ENCODE measurements around the gene TBCE.
"Not testable (repeated sequence)": the region's sequence is repeated elsewhere in the genome, so short reads cannot be mapped to it uniquely, and the experiment has no call there.

Gene TBCE

DNA sequence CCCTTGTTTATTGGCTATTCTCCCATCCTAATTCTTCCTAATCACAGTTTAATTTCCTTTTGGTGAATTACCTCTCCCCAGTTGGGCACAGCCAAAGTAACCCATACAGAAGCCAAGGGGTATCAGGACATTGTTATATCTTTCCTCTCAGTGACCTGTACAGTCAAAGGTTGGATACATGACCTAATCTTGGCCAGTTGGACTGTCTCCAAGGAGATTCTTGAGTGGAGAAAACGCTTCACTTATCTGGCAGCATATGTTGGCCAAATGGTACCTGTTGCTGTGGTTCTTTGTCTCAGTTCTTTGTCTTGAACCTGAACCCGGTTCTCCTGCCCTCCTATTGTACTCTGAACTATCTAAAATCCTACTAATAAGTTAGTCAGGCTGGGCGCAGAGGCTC lies 15.3 kb upstream of the TBCE start:
- DNase-seq: no peak

DNA sequence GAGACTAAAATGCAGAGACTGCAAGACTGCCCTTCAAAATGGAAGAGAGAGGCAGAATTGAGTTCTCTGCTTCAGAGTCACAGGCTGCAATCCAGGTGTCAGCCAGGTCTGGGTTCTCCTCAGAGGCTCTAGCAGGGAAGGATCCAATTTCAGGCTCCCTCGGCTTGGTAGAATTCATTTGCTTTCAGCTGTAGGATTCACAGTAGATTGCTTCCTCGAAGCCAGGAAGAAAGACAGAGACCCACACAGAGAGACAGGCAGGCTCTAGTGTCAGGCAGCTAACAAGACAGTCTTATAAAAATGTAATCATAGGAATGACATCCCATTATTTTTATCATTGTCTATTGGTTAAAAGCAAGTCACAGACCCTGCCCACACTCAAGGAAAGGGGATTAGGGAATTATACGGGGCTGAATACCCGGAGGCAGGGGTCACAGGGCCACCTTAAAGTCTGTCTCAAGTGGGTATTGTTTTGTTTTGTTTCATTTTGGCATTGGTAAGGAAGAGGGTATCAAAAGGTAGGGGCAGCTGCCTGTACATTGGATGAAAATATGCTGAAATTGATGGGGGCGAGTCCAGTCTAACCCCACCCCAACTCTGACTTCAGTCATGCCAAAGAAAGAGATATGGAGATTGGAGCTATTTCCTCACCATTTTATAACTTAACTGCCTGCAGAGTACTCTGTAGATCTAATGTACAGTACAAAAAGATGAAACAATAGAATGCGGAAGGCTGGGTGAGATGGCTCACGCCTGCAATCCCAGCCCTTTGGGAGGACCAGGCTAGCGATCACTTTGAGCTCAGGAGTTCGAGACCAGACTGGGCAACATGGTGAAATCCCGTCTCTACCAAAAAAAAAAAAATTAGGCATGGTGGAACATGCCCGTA lies 9.5 kb upstream of the TBCE start:
- DNase-seq: peak in 1 of 2 experiments; percentile 11

DNA sequence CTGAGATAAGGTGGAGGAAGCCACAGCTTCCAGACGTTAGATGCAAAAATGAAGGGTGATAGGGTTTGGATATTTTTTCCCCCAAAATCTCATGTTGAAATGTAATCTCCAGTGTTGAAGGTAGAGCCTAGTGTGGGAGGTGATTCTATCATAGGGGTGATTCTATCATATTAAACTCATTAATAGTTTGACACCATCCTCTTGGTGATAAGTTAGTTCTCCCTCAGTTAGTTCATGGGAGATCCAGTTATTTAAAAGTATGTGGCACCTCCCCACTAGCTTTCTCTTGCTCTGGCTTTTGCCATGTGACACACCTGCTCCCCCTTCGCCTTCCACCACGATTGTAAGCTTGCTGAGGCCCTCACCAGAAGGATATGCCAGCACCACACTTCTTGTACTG lies 8.3 kb upstream of the TBCE start:
- DNase-seq: no peak

DNA sequence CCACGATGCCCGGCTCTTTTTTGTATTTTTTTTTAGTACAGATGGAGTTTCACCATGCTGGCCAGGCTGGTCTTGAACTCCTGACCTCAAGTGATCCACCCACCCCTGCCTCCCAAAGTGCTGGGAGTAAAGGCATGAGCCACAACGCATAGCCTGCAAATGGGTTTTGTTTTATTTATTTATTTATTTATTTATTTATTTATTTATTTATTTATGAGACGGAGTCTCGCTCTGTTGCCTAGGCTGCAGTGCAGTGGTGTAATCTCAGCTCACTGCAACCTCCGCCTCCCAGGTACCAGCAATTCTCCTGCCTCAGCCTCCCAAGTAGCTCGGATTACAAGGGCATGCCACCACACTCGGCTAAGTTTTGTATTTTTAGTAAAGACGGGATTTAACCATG lies 3.0 kb upstream of the TBCE start:
- DNase-seq: not testable (repeated sequence)

DNA sequence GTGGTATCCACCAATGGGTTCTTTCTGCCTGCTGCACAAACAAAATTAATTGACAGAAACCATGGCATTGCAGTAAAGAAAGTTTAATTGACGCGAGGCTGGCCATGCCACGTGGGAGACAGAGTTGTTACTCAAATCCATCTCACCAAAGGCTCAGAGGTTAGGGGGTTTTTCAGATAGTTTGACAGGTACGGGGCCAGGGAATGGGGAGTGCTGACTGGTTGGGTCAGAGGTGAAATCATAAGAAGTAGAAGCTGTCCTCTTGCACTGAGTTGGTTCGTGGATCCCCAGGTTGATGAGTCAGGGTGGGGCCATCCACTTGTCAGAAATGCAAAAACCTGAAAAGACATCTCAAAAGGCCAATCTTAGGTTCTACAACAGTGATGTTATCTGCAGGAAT lies 941 bp upstream of the TBCE start:
- DNase-seq: no peak

DNA sequence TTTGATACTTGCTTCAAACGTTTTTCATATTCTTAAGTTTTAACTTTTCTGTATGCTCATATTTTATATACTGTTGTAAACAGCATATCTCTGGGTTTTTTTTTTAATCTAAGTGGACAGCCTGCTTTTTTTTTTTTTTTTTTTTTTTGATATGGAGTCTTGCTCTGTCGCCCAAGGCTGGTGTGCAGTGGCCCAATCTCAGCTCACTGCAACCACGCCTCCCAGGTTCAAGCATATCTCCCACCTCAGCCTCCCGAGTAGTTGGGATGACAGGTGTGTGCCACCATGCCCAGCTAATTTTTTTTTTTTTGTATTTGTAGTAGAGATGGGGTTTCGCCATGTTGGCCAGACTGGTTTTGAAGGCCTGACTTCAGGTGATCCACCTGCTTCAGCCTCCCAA lies 1.2 kb downstream of the TBCE start:
- no peak for DNase-seq

DNA sequence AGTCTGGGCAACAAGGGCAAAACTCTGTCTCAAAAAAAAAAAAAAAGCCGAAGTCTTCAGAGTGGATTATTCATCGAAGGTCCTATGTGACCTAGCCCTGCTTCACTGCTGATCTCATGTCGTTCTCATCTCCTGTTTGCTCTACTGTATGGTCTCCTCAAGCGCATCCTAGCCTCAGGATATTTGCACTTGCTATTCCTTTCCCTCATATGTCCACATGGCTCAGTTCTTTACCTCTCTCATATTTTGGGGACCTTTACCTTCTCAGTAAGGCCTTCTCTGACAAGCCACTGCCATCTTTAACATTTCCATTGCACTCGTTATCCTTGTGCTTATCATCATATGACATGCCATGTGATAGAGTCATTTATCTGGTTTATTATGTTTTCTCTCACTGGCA lies 2.6 kb downstream of the TBCE start:
- no peak for DNase-seq

DNA sequence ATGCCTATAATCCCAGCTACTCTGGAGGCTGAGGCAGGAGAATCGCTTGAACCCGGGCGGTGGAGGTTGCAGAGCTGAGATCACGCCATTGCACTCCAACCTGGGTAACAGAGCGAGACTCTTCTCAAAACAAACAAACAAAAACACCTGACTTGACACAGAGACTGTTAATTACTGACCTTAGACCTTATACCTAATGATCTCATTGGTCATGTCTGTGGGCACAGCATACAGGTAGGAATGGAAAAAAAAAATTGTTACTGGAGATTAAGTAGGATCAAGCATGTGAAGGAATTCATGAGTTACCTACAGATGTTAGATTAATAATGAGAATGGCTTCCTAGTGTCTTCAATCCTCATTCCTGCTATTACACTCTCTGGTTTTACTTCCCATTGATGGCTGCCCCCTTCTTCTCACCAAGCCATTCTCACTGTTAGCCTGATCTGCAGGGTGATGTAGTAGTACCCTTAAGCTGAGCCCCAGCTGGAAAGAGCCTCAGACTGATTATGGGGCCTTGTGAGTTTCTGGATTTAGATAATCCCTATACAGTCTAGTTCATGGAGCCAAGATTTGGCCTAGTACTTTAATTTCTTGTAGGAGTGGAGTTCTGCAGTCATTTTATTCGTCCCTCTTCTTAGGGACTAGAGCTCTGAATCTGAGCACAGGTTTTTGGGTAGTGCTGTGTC lies 8.8 kb downstream of the TBCE start:
- DNase-seq: no peak

DNA sequence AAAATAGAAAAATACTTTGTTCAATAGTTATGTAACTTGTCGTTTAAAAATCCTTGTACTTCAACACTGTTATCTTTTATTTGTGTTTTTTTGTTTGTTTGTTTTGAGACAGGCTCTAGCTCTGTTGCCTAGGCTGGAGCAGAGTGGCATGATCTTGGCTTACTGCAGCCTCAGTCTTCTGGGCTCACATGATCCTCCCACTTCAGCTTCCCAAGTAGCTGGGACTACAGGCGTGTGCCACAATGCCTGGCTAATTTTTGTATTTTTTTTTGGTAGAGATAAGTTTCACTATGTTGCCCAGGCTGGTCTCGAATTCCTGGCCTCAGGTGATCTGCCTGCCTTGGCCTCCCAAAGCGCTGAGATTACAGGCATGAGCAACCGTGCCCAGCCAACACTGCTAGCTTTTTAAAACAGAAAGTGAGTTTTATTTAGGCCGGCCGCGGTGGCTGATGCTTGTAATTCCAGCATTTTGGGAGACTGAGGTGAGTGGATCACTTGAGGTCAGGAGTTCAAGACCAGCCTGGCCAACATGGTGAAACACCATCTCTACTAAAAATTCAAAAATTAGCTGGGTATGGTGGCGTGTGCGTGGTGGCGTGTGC lies 11.0 kb downstream of the TBCE start:
- DNase-seq: not testable (repeated sequence)

DNA sequence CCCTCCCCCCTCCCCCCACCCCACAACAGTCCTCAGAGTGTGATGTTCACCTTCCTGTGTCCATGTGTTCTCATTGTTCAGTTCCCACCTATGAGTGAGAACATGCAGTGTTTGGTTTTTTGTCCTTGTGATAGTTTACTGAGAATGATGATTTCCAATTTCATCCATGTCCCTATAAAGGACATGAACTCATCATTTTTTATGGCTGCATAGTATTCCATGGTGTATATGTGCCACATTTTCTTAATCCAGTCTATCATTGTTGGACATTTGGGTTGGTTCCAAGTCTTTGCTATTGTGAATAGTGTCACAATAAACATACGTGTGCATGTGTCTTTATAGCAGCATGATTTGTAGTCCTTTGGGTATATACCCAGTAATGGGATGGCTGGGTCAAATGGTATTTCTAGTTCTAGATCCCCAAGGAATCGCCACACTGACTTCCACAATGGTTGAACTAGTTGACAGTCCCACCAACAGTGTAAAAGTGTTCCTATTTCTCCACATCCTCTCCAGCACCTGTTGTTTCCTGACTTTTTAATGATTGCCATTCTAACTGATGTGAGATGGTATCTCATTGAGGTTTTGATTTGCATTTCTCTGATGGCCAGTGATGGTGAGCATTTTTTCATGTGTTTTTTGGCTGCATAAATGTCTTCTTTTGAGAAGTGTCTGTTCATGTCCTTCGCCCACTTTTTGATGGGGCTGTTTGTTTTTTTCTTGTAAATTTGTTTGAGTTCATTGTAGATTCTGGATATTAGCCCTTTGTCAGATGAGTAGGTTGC lies 14.9 kb downstream of the TBCE start:
- not testable (repeated sequence) for DNase-seq

DNA sequence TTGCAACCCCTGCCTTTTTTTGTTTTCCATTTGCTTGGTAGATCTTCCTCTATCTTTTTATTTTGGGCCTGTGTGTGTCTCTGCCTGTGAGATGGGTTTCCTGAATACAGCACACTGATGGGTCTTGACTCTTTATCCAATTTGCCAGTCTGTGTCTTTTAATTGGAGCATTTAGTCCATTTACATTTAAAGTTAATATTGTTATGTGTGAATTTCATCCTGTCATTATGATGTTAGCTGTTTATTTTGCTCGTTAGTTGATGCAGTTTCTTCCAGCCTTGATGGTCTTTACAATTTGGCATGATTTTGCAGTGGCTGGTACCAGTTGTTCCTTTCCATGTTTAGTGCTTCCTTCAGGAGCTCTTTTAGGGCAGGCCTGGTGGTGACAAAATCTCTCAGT lies 18.4 kb downstream of the TBCE start:
- not testable (repeated sequence) for DNase-seq

DNA sequence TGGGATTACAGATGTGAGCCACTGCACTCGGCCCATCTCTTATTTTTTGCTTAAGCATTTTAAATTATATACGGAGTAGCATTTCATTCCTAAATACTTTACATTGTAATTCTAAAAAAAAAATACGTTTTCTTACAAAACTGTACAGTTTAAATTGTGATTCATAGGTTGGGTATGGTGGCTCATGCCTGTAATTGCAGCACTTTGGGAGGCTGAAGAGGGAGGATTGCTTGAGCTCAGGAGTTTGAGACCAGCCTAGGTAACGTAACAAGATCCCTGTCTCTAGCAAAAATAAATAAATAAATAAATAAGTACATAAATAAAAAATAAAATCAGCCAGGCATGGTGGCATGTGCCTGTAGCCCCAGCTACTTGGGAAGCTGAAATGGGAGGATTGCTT lies 24.6 kb downstream of the TBCE start:
- no peak for DNase-seq

DNA sequence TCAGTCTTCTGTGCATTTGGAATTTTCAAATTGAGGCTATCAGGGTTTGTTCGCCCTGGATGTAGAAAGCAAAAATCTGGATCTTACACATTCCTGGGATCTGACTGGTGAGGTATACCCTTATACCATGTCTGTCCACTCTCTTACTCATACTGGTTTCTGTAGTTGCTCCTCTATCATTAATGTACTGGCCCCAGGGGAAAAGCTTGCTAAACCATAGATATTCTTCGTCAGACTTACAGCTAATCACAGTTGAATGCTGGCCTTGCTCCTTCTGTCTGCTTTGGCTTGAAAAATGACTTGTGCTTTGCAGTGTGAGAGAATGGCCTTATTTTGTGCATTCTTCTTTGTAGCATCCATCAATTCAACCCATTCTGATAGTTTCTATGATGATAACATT lies 30.5 kb downstream of the TBCE start:
- no peak for DNase-seq

DNA sequence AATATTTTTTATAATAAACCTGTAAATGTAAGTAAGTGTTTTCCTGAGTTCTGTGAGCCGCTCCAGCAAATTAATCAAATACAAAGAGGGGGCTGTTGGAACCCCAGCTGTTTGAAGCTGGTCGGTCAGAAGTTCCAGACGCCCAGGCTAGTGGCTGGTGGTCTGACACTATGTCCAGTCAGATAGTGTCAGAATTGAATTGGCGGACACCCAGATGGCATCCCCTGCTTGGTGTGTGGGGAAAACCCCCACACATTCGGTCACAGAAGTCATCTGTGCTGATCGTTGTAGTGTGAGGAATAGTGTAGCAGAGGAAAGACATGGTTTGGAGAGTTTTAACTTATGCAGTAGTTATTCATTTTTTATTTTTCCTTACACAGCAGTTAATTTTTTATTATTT lies 32.4 kb downstream of the TBCE start:
- DNase-seq: no peak

DNA sequence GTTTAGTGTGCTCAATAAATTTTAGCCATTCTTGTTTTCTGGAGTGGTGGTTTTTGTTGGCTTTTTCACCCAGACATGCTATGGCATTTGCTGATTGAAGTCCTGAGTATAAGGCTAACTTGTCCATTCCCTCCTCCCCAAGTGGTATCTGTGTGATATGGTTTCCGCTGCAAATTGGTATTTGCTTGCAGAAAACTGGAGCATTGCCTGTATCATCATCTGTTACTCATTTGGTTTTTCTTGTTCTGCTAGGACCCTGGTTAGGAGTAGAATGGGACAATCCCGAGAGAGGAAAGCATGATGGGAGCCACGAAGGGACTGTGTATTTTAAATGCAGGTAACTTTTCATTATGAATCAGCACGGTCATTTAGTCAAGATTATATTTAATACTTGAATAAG lies 34.0 kb downstream of the TBCE start:
- no peak for DNase-seq

DNA sequence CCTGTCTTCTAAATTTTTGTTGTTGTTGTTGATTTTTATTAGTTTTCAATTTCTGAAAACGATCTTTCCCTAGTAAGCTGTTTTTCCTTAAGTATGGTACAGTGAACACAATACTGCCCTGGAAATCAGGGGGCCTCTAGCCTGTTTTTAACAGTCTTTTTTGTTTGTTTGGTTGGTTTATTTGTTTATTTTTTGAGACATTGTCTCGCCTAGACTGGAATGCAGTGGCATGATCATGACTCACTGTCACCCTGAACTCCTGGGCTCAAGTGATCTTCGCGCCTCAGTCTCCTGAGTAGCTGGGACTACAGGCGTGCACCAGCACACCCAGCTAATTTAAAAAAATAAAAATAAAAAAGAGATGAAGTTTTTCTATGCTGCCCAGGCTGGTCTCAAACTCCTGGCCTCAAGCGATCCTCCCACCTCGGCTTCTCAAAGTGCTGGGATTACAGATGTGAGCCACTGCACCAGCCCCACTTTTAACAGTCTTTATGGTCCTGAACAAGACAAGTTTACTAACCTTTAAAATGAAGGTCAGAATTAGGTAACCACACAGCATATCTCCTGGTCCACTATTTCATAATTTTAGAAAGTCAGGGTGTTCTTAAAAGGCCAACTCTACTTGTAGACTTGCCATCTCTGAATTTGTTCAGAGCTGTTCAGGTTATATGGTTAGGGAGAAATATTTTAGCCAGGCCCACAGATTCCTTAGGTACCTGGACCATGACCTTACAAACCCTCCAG lies 35.4 kb downstream of the TBCE start:
- no peak for DNase-seq

DNA sequence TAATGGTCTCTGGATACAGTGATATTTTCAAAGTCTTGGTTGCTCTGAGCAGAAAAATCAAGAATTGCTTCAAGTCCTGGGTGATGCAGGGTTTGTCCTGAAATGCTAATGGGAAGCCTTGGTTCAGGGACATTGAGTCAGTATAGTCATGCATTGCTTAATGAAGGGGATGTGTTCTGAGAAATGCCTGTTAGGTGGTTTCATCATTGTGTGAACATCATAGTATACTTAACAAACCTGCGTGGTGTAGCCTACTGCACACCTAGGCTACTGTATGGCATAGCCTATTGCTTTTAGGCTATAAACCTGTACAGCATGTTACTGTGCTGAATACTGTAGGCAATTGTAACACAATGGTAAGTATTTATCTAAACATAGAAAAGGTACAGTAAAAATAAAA lies 36.4 kb downstream of the TBCE start:
- no peak for DNase-seq

DNA sequence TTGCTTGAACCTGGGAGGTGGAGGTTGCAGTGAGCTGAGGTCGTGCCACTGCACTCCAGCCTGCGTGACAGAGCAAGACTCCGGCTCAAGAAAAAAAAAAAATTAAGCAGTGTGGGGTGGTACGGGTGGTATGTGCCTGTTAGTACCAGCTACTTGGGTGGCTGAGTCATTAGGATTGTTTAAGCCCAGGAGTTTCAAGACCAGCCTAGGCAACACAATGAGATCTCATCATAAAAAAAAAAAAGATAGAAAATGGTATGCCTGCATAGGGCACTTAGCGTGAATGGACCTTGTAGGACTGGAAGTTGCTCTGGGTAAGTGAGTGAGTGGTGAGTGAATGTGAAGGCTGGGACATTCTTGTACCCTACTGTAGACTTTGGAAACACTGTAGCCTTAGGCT lies 37.0 kb downstream of the TBCE start:
- DNase-seq: no peak

DNA sequence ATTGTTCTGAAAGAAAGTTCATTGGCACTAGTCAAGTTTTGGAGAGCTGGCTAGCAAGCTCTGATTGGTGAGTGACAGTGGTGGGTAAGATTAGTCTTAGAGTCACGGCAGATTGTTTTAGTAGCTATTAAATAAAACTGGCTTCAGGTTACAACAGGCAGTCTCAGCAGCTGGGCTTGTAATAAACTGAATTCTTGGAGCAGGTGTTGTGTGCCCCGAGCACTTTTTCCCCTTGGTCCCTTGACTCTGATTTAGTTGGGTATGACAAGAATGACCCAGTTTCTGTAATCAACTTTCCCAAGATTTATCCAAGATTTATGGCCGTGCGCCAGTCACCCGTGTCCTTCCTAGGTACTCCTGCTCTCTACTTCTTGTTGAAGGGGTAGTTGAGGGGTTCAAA lies 40.2 kb downstream of the TBCE start:
- DNase-seq: no peak

DNA sequence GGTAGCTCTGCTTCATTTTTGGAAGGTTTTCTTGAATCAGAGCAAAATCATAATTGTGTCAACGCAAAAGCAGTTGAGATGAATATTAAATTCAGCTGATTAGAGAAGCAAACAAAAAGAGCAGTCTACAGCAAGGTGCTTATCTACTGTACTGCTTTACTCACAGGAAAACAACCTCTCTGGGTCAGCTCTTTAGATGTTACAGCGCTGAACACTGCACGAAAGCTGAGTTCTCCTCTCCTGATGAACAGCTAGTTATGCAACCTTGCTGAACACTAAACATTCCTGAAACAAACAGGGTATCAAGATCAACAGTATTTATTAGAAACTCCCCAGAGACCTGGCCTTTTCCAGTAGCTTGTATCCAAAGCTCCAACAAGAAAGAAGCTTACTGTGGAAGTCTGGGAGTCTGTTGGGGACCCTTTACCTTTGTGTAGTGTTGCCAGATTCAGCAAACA lies 41.3 kb downstream of the TBCE start:
- DNase-seq: no peak

DNA sequence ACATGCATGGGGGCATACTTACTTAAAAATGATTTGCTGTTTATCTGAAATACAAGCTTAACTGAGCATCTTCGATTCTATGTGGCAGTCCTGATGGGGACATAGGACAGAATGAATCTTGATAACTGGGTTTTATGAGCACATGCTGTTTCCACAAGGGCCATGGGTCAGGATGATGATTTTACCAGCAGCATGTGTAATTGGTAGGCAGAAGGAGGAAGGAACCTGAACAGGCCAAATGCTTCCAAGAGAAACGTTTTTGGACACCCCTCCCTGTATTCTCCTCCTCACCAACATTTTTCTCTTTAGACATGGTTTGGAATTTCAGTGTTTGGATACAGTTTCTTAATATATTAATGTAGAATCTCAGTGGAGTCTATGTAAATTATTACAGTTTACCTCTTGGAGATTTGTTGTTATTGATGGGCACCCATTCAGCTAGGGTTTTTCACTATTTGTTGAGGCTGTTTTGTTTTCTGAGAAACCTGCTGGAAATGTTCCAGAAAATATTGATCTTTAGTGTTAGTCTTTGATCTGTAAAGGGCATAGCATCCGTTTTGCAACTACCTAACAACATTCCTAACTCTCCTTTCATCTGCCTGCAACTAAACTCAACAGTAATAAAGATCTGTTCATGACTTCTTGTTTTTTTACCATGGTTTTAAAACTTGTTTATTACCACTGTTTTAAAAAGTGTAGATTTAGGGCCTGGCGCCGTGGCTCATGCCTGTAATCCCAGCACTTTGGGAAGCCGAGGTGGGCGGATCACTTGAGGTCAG lies 42.0 kb downstream of the TBCE start:
- no peak for DNase-seq

DNA sequence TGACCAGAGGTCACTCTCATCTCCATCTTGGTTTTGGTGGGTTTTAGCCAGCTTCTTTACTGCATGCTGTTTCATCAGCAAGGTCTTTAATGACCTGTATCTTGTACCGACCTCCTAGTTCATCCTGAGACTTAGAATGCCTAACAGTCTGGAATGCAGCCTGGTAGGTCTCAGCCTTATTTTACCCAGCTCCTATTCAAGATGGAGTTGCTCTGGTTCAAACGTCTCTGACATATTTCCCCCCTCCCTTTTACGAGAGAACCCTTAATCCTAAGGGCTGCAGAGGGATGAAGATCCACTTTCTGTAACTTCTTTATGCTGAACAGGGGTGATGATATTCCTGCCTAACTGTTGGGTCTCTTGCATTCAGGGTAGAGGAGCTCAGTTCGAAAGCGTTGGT lies 43.2 kb downstream of the TBCE start:
- DNase-seq: no peak

Measured in NCI-H187 (cell line).